ENCODE measurements around the gene PRCC.

The PRCC gene

GRCh38 chr1:156772222-156772621 lies 4.9 kb downstream of the PRCC start:
- no peaks in the 10 kb centered on the region for H3K9me3 ChIP-seq (ENCODE audit: control insufficient read depth, insufficient read depth, low read length)
- H3K9ac ChIP-seq (ENCODE audit: low read depth, low read length) = no peak overlapping the region
- H3K4me1 ChIP-seq (ENCODE audit: control insufficient read depth, insufficient read depth, low read length) = peaks cover 7% of the 10 kb centered on the region
- H3K27me3 ChIP-seq (ENCODE audit: control insufficient read depth, insufficient read depth, low read length) = no peaks in the 10 kb centered on the region
- H3K4me3 ChIP-seq (ENCODE audit: low read depth, low read length) = no peak overlapping the region
- no peaks in the 10 kb centered on the region for H3K36me3 ChIP-seq (ENCODE audit: control insufficient read depth, insufficient read depth, low read length)

- Histone ChIP-seq H3K9ac (ENCODE audit: low read depth, low read length) (no peak overlapping the region), H3K27me3 (ENCODE audit: control insufficient read depth, insufficient read depth, low read length) (no peaks in the 10 kb centered on the region), H3K4me3 (ENCODE audit: low read depth, low read length) (no peak overlapping the region), H3K36me3 (ENCODE audit: control insufficient read depth, insufficient read depth, low read length) (no peaks in the 10 kb centered on the region), H3K9me3 (ENCODE audit: control insufficient read depth, insufficient read depth, low read length) (no peaks in the 10 kb centered on the region), H3K4me1 (ENCODE audit: control insufficient read depth, insufficient read depth, low read length) (peaks cover 7% of the 10 kb centered on the region)
Measured at GRCh38 chr1:156772728-156773497, 5.6 kb downstream of the PRCC start.

GRCh38 chr1:156773607-156774006 lies 6.3 kb downstream of the PRCC start:
- Histone ChIP-seq H3K36me3 (ENCODE audit: control insufficient read depth, insufficient read depth, low read length) (no peaks in the 10 kb centered on the region), H3K4me3 (ENCODE audit: low read depth, low read length) (no peak overlapping the region), H3K9me3 (ENCODE audit: control insufficient read depth, insufficient read depth, low read length) (no peaks in the 10 kb centered on the region), H3K27me3 (ENCODE audit: control insufficient read depth, insufficient read depth, low read length) (no peaks in the 10 kb centered on the region), H3K9ac (ENCODE audit: low read depth, low read length) (no peak overlapping the region), H3K4me1 (ENCODE audit: control insufficient read depth, insufficient read depth, low read length) (peaks cover 7% of the 10 kb centered on the region)

GRCh38 chr1:156775799-156776198 lies 8.5 kb downstream of the PRCC start:
- H3K9ac ChIP-seq (ENCODE audit: low read depth, low read length) = no peak overlapping the region
- no peak overlapping the region for H3K4me3 ChIP-seq (ENCODE audit: low read depth, low read length)
- H3K4me1 ChIP-seq (ENCODE audit: control insufficient read depth, insufficient read depth, low read length) = no peaks in the 10 kb centered on the region
- no peaks in the 10 kb centered on the region for H3K9me3 ChIP-seq (ENCODE audit: control insufficient read depth, insufficient read depth, low read length)
- H3K27me3 ChIP-seq (ENCODE audit: control insufficient read depth, insufficient read depth, low read length) = no peaks in the 10 kb centered on the region
- no peaks in the 10 kb centered on the region for H3K36me3 ChIP-seq (ENCODE audit: control insufficient read depth, insufficient read depth, low read length)

GRCh38 chr1:156776942-156777341 lies 9.6 kb downstream of the PRCC start:
- Histone ChIP-seq H3K27me3 (ENCODE audit: control insufficient read depth, insufficient read depth, low read length) (no peaks in the 10 kb centered on the region), H3K4me1 (ENCODE audit: control insufficient read depth, insufficient read depth, low read length) (no peaks in the 10 kb centered on the region), H3K36me3 (ENCODE audit: control insufficient read depth, insufficient read depth, low read length) (no peaks in the 10 kb centered on the region), H3K9me3 (ENCODE audit: control insufficient read depth, insufficient read depth, low read length) (no peaks in the 10 kb centered on the region), H3K9ac (ENCODE audit: low read depth, low read length) (no peak overlapping the region), H3K4me3 (ENCODE audit: low read depth, low read length) (no peak overlapping the region)

GRCh38 chr1:156777573-156777972 lies 10.2 kb downstream of the PRCC start:
- Histone ChIP-seq H3K9me3 (ENCODE audit: control insufficient read depth, insufficient read depth, low read length) (no peaks in the 10 kb centered on the region), H3K4me3 (ENCODE audit: low read depth, low read length) (no peak overlapping the region), H3K9ac (ENCODE audit: low read depth, low read length) (no peak overlapping the region), H3K27me3 (ENCODE audit: control insufficient read depth, insufficient read depth, low read length) (no peaks in the 10 kb centered on the region), H3K36me3 (ENCODE audit: control insufficient read depth, insufficient read depth, low read length) (no peaks in the 10 kb centered on the region), H3K4me1 (ENCODE audit: control insufficient read depth, insufficient read depth, low read length) (no peaks in the 10 kb centered on the region)

GRCh38 chr1:156781585-156782186 lies 14.4 kb downstream of the PRCC start:
- Histone ChIP-seq H3K4me1 (ENCODE audit: control insufficient read depth, insufficient read depth, low read length) (no peaks in the 10 kb centered on the region), H3K9ac (ENCODE audit: low read depth, low read length) (no peak overlapping the region), H3K36me3 (ENCODE audit: control insufficient read depth, insufficient read depth, low read length) (peaks cover 4% of the 10 kb centered on the region)

GRCh38 chr1:156785458-156785857 lies 18.1 kb downstream of the PRCC start:
- no peaks in the 10 kb centered on the region for H3K9me3 ChIP-seq (ENCODE audit: control insufficient read depth, insufficient read depth, low read length)
- H3K4me3 ChIP-seq (ENCODE audit: low read depth, low read length) = no peak overlapping the region
- H3K27me3 ChIP-seq (ENCODE audit: control insufficient read depth, insufficient read depth, low read length) = no peaks in the 10 kb centered on the region
- H3K9ac ChIP-seq (ENCODE audit: low read depth, low read length) = no peak overlapping the region
- H3K36me3 ChIP-seq (ENCODE audit: control insufficient read depth, insufficient read depth, low read length) = peaks cover 13% of the 10 kb centered on the region
- H3K4me1 ChIP-seq (ENCODE audit: control insufficient read depth, insufficient read depth, low read length) = no peaks in the 10 kb centered on the region

More at GRCh38 chr1:156781585-156782186, 14.4 kb downstream of the PRCC start:
- Histone ChIP-seq H3K9me3 (ENCODE audit: control insufficient read depth, insufficient read depth, low read length) (no peaks in the 10 kb centered on the region), H3K4me3 (ENCODE audit: low read depth, low read length) (no peak overlapping the region), H3K27me3 (ENCODE audit: control insufficient read depth, insufficient read depth, low read length) (no peaks in the 10 kb centered on the region)

GRCh38 chr1:156786640-156787039 lies 19.3 kb downstream of the PRCC start:
- no peaks in the 10 kb centered on the region for H3K9me3 ChIP-seq (ENCODE audit: control insufficient read depth, insufficient read depth, low read length)
- no peaks in the 10 kb centered on the region for H3K4me1 ChIP-seq (ENCODE audit: control insufficient read depth, insufficient read depth, low read length)
- H3K27me3 ChIP-seq (ENCODE audit: control insufficient read depth, insufficient read depth, low read length) = no peaks in the 10 kb centered on the region
- H3K9ac ChIP-seq (ENCODE audit: low read depth, low read length) = no peak overlapping the region
- H3K4me3 ChIP-seq (ENCODE audit: low read depth, low read length) = no peak overlapping the region
- peaks cover 18% of the 10 kb centered on the region for H3K36me3 ChIP-seq (ENCODE audit: control insufficient read depth, insufficient read depth, low read length)

GRCh38 chr1:156788136-156788535 lies 20.8 kb downstream of the PRCC start:
- peaks cover 19% of the 10 kb centered on the region for H3K36me3 ChIP-seq (ENCODE audit: control insufficient read depth, insufficient read depth, low read length)
- no peaks in the 10 kb centered on the region for H3K27me3 ChIP-seq (ENCODE audit: control insufficient read depth, insufficient read depth, low read length)
- no peak overlapping the region for H3K9ac ChIP-seq (ENCODE audit: low read depth, low read length)
- no peaks in the 10 kb centered on the region for H3K4me1 ChIP-seq (ENCODE audit: control insufficient read depth, insufficient read depth, low read length)
- no peak overlapping the region for H3K4me3 ChIP-seq (ENCODE audit: low read depth, low read length)
- H3K9me3 ChIP-seq (ENCODE audit: control insufficient read depth, insufficient read depth, low read length) = no peaks in the 10 kb centered on the region

GRCh38 chr1:156789621-156790318 lies 22.4 kb downstream of the PRCC start:
- Histone ChIP-seq H3K9ac (ENCODE audit: low read depth, low read length) (no peak overlapping the region), H3K27me3 (ENCODE audit: control insufficient read depth, insufficient read depth, low read length) (no peaks in the 10 kb centered on the region), H3K9me3 (ENCODE audit: control insufficient read depth, insufficient read depth, low read length) (no peaks in the 10 kb centered on the region), H3K4me3 (ENCODE audit: low read depth, low read length) (no peak overlapping the region), H3K4me1 (ENCODE audit: control insufficient read depth, insufficient read depth, low read length) (no peaks in the 10 kb centered on the region), H3K36me3 (ENCODE audit: control insufficient read depth, insufficient read depth, low read length) (peaks cover 25% of the 10 kb centered on the region)

All from iPS-15b (cell line).